ENCODE data around the gene OXLD1.

DNA sequence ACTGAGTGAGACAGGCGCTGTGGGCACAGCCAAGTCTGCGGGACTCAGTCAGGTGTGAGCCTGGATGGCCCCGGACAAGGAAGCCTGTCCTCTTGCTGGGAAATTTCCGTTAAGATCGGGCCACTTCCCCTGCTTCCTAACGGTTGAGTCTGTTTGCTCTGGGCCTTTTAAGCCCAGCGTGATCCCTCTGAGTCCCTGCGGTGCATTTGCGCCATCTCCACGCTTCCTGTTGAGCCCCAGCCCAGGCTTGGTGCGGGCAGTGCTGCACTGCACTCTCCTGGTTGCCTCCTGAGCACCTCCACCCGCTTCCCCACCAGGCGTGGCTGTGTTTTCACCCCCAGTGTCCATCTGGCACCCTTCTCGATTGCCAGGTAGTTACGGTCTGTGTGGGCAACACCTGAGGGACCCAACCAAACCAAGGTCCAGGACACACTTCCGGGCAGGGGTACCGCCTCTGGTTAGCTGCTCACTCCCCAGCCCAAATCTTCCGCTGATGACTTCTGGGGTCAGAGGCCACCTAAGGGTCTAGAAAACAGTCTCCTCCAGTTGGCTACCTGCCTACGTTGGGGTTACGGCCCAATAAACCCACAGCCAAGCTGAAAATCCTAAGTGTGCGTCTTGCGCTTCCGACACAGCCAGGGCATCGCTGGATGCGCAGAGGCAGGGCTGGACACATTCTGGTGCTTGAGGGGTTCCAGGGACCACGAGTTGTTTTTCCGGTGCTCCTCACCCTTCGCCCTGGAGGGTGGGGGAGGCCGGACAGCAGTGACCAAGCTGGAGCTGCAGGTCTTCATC, 44.3 kb upstream of the OXLD1 start:
- TF ChIP-seq POLR2A (IDR thresholded peaks at IDR 0.05) (no peak), CTCF (IDR thresholded peaks at IDR 0.05) (no peak)
